Cardiac septum (tissue), 1 donor: ENCODE results near the gene VPS33A. TPM values are rescaled to one million over a fixed set of nuclear protein-coding genes. Genes with fewer than 3 reads are reported as not detected.
"Not testable (repeated sequence)": the region's sequence is repeated elsewhere in the genome, so short reads cannot be mapped to it uniquely, and the experiment has no call there.

Experiments
- DNase-seq: peaks from one replicate; pipeline ENCODE4 v3.0.0-alpha.2; 2020; ENCODE audit warnings: low spot score
- intact Hi-C: fragments of 100-400 bp; cut with DNase I; formaldehyde crosslinking; loops from one replicate; pipeline ENCODE4 v1.14.0; 2022
- total RNA-seq: library from RNA; stranded (reverse); fragmentation: NEBNext Ultra II Directional; extraction: Animal tissue kit (Norgen Biotek cat#: 25700); gene quantifications from one replicate; pipeline ENCODE4 v1.2.1, GENCODE V29; 2021
- donor health status: DM: no; HTN: no; CAD: no.

VPS33A gene
- total RNA-seq, 1 donor from 2014 or later, result 9.2 TPM

- intact Hi-C loops, result no loop called here
- DNase-seq, result no peak
Observed at GRCh38 chr12:122207391-122207790, 58.9 kb downstream of the VPS33A start.

GRCh38 chr12:122206976-122207375 is 59.3 kb downstream of the VPS33A start:
- intact Hi-C loops, result no loop called here
- no peak for DNase-seq

- no peak for DNase-seq
- intact Hi-C loops, result no loop called here
Observed at GRCh38 chr12:122206111-122206881, 60.0 kb downstream of the VPS33A start.

- intact Hi-C loops, result no loop called here
- DNase-seq, result no peak
Observed at GRCh38 chr12:122205053-122205925, 61.0 kb downstream of the VPS33A start.

GRCh38 chr12:122204167-122205052 is 61.9 kb downstream of the VPS33A start:
- intact Hi-C loops, result no loop called here

GRCh38 chr12:122203301-122204166 is 62.8 kb downstream of the VPS33A start, which contains the start of gene B3GNT4:
Gene B3GNT4 (plus strand): TSS chr12:122203709. CDS start chr12:122204619, 910 bp downstream.
- peak; percentile 77 for DNase-seq
- intact Hi-C loops, result no loop called here

More at GRCh38 chr12:122204167-122205052, 61.9 kb downstream of the VPS33A start:
- DNase-seq, result no peak

GRCh38 chr12:122202811-122203210 is 63.5 kb downstream of the VPS33A start:
- DNase-seq, intact Hi-C loops: not testable (repeated sequence)

GRCh38 chr12:122202017-122202416 is 64.3 kb downstream of the VPS33A start:
- intact Hi-C loops, result no loop called here
- peak; percentile 20 for DNase-seq

GRCh38 chr12:122201381-122201780 is 64.9 kb downstream of the VPS33A start:
- intact Hi-C loops, result no loop called here
- DNase-seq, result peak; percentile 31

GRCh38 chr12:122200541-122201175 is 65.6 kb downstream of the VPS33A start:
- peak; percentile 56 for DNase-seq
- intact Hi-C loops, result no loop called here

GRCh38 chr12:122199484-122200355 is 66.6 kb downstream of the VPS33A start:
- DNase-seq, result peak; percentile 73
- intact Hi-C loops, result no loop called here

GRCh38 chr12:122197612-122197966 is 68.7 kb downstream of the VPS33A start:
- intact Hi-C loops, result no loop called here

GRCh38 chr12:122195405-122195804 is 70.9 kb downstream of the VPS33A start:
- intact Hi-C loops, result no loop called here
- no peak for DNase-seq

More at GRCh38 chr12:122197612-122197966, 68.7 kb downstream of the VPS33A start:
- DNase-seq, result no peak

GRCh38 chr12:122194804-122195203 is 71.5 kb downstream of the VPS33A start:
- intact Hi-C loops, result loop anchor here (5.0 kb wide), 1 partner anchor 68 kb away; no protein-coding TSS in a partner anchor
- no peak for DNase-seq

GRCh38 chr12:122192441-122192840 is 73.9 kb downstream of the VPS33A start:
- intact Hi-C loops, result loop anchor here (5.0 kb wide), 1 partner anchor 65 kb away; no protein-coding TSS in a partner anchor
- peak; percentile 12 for DNase-seq

- DNase-seq, result peak; percentile 22
- intact Hi-C loops, result loop anchor here (5.0 kb wide), 1 partner anchor 64 kb away; no protein-coding TSS in a partner anchor
Observed at GRCh38 chr12:122190842-122191668, 75.2 kb downstream of the VPS33A start.
